Measurements from ENCODE around the gene CFLAR. TPM values are rescaled to one million over a fixed set of nuclear protein-coding genes. Genes with fewer than 3 reads are reported as not detected.

CFLAR gene
- total RNA-seq, 1 experiment from 2014 or later, result 7.6 TPM

DNA sequence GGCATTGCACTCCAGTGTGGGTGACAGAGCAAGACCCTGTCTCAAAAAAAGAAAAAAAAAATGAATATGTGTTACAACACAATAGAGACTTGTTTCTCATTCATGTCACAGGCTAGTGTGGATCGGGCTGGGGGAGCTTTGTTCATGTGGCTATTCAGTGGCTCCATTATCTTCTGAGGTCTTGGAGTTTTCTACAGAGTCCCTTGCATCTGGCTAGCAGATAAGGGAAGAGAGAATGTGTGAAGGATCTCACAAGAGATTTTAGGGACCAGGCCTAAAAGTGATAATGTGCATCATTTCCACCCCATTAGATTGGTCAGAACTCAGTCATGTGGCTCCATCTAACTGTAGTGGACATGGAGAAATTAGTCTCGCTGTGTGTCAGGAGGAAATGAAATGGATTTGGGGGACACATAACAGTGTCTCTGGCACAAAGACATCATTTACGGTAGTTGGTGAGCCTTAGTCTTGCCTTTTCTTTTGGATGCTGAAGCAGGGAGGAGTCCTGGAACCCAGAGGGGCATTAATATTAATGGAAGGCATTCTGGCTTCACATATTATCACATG, 34.6 kb downstream of the CFLAR start:
- Histone ChIP-seq H3K23me2 (ENCODE audit: insufficient read length, low read depth, low read length, poor library complexity, severe bottlenecking) (no peaks in the 10 kb centered on the region), H3T11ph (ENCODE audit: low read length) (no peak overlapping the region), H2BK5ac (ENCODE audit: insufficient read length, low read length) (no peak overlapping the region), H2AK5ac (ENCODE audit: insufficient read length, low read length) (no peak overlapping the region), H4K91ac (ENCODE audit: insufficient read length, low read depth, low read length) (no peak overlapping the region), H2BK12ac (ENCODE audit: insufficient read length, low read depth, low read length) (no peak overlapping the region), H2AFZ (ENCODE audit: low read length) (no peak overlapping the region), H2BK120ac (ENCODE audit: low read depth, low read length, poor library complexity, severe bottlenecking) (no peak overlapping the region), H3K4me2 (ENCODE audit: insufficient read depth, insufficient read length, low read length) (no peak overlapping the region), H3K27ac (ENCODE audit: insufficient read length, low read depth, low read length) (no peak overlapping the region), H4K5ac (ENCODE audit: insufficient read length, low read depth, low read length) (no peak overlapping the region), H2BK20ac (ENCODE audit: low read depth, low read length, poor library complexity, severe bottlenecking) (no peak overlapping the region), H3K9me3 (ENCODE audit: control insufficient read depth, low read depth, low read length) (no peaks in the 10 kb centered on the region), H3K14ac (ENCODE audit: insufficient read depth, low read length) (no peak overlapping the region), H3K56ac (ENCODE audit: insufficient read length, low read depth, low read length) (no peak overlapping the region), H3K9ac (ENCODE audit: extremely low read depth, insufficient read length, low read length) (no peak overlapping the region), H3K23ac (ENCODE audit: insufficient read length, low read depth, low read length) (no peak overlapping the region), H4K20me1 (ENCODE audit: control insufficient read depth, insufficient read depth, insufficient read length) (no peaks in the 10 kb centered on the region), H3K27me3 (ENCODE audit: insufficient read depth, low read length) (no peaks in the 10 kb centered on the region), H2BK15ac (ENCODE audit: low read depth, low read length) (no peak overlapping the region; the same call in 1 of the 2 replicates), H3K4ac (ENCODE audit: low read depth, low read length) (no peak overlapping the region), H3K4me1 (ENCODE audit: insufficient read depth, low read length) (peaks cover 3% of the 10 kb centered on the region; the same call in 1 of the 2 replicates), H3K79me2 (ENCODE audit: insufficient read depth, low read length) (no peaks in the 10 kb centered on the region), H3K18ac (ENCODE audit: insufficient read length, low read depth, low read length) (no peak overlapping the region), H4K8ac (replicated peaks; ENCODE audit: insufficient read length, low read depth, low read length) (no peak overlapping the region), H3K79me1 (ENCODE audit: insufficient read depth, low read depth, low read length, poor library complexity, severe bottlenecking) (no peaks in the 10 kb centered on the region)
- TF ChIP-seq, protein P1, sequence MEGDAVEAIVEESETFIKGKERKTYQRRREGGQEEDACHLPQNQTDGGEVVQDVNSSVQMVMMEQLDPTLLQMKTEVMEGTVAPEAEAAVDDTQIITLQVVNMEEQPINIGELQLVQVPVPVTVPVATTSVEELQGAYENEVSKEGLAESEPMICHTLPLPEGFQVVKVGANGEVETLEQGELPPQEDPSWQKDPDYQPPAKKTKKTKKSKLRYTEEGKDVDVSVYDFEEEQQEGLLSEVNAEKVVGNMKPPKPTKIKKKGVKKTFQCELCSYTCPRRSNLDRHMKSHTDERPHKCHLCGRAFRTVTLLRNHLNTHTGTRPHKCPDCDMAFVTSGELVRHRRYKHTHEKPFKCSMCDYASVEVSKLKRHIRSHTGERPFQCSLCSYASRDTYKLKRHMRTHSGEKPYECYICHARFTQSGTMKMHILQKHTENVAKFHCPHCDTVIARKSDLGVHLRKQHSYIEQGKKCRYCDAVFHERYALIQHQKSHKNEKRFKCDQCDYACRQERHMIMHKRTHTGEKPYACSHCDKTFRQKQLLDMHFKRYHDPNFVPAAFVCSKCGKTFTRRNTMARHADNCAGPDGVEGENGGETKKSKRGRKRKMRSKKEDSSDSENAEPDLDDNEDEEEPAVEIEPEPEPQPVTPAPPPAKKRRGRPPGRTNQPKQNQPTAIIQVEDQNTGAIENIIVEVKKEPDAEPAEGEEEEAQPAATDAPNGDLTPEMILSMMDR (conservative IDR thresholded peaks at IDR 0.05), result no peak
- no CpG with 5 or more reads among the region's 3 CpGs for WGBS (ENCODE audit: extremely low coverage, insufficient read length, low lambda C conversion rate)
- Mint-ChIP-seq H3K4me3 (no peak overlapping the region), H3K9me3 (no peaks in the 10 kb centered on the region), H3K27me3 (ENCODE audit: low read depth) (no peaks in the 10 kb centered on the region), H3K36me3 (ENCODE audit: insufficient read depth in 1 of 3, low read depth in 3 of 3) (peaks cover 0 to 6% (median 3%) of the 10 kb centered on the region in 3 experiments; a peak in 2 of 7 replicates), H3K4me1 (peaks cover 5 to 17% of the 10 kb centered on the region in 2 experiments), H3K27ac (no peak overlapping the region)
- DNase-seq, result no peak

Data from H9 (cell line).